B cell (primary cell): ENCODE data around the gene TESMIN. TPM values are rescaled to one million over a fixed set of nuclear protein-coding genes. Genes with fewer than 3 reads are reported as not detected.

Source experiments
- ATAC-seq: fragments of 200-7000 bp; cut with Tn5 transposase; one replicate; pipeline ENCODE4 v1.10.0; 2021; ENCODE audit warnings: low read depth, mild to moderate bottlenecking, moderate number of reproducible peaks, moderate library complexity
- CTCF ChIA-PET: fragments of 350-600 bp; sonication (Branson Sonifier 250); formaldehyde crosslinking; loops from one replicate; lab custom pipeline; 2021; ENCODE audit warnings: antibody characterized with exemption, inconsistent platforms; lab: Charles Lee
- POLR2A ChIA-PET: fragments of 350-600 bp; sonication (Branson Sonifier 250); formaldehyde crosslinking; loops from one replicate; lab custom pipeline; 2021; ENCODE audit warnings: antibody characterized with exemption; lab: Charles Lee
- DNase-seq: peaks from one replicate; pipeline ENCODE4 v3.0.0; 2013
- H2AFZ ChIP-seq: 2 replicates; pipeline ENCODE4 v1.6.1; 2012; ENCODE audit warnings: mild to moderate bottlenecking, low read depth, low read length; ENCODE audit not compliant: insufficient read depth, poor library complexity, severe bottlenecking
- H3K27ac ChIP-seq, 2 donors: 1 replicate in 1 of 2; 2 replicates in 1 of 2; pipeline ENCODE4 v1.5.1; 2012 to 2013; ENCODE audit warnings: low read length in 2 of 2, mild to moderate bottlenecking in 2 of 2, moderate library complexity in 1 of 2
- H3K27me3 ChIP-seq, 4 experiments: fragments of 200-600 bp in 1 of 4; sonication (generic) in 1 of 4; replicated peaks in 1 of 4; 1 replicate in 2 of 4; 2 replicates in 2 of 4; pipeline versions ENCODE4 v1.6.1 to v1.7.0; 2013 to 2016; ENCODE audit warnings: low read length in 3 of 4, mild to moderate bottlenecking in 2 of 4, mixed read lengths in 1 of 4, moderate library complexity in 1 of 4; ENCODE audit not compliant: insufficient read depth in 4 of 4, control insufficient read depth in 3 of 4; ENCODE audit errors: control extremely low read depth in 1 of 4
- H3K36me3 ChIP-seq, 2 experiments: replicated peaks in 1 of 2; 1 replicate in 1 of 2; 2 replicates in 1 of 2; pipeline versions ENCODE4 v1.6.1 to v1.7.1; 2013; ENCODE audit warnings: low read length in 1 of 2; ENCODE audit not compliant: insufficient read depth in 2 of 2, control insufficient read depth in 1 of 2; ENCODE audit errors: control extremely low read depth in 1 of 2, extremely low read depth in 1 of 2
- H3K4me1 ChIP-seq, 2 donors: fragments of 200-600 bp in 1 of 2; sonication (generic) in 1 of 2; 1 replicate in 1 of 2; 2 replicates in 1 of 2; pipeline versions ENCODE4 v1.5.1 to v1.6.1; 2013 to 2017; ENCODE audit warnings: low read length in 2 of 2; ENCODE audit not compliant: control insufficient read depth in 2 of 2, insufficient read depth in 2 of 2
- H3K4me2 ChIP-seq: replicated peaks from 2 replicates; pipeline ENCODE3; 2012; ENCODE audit warnings: mild to moderate bottlenecking, low read depth, low read length; ENCODE audit not compliant: poor library complexity, severe bottlenecking
- H3K4me3 ChIP-seq, 5 experiments: fragments of 200-600 bp in 1 of 5; sonication (generic) in 1 of 5; 1 replicate in 3 of 5; 2 replicates in 2 of 5; pipeline versions ENCODE4 v1.5.1 to v1.7.0; 2011 to 2016; ENCODE audit warnings: low read length in 4 of 5, mild to moderate bottlenecking in 4 of 5, low read depth in 2 of 5, control low read depth in 1 of 5, moderate library complexity in 1 of 5; ENCODE audit not compliant: insufficient read depth in 1 of 5; ENCODE audit errors: control extremely low read depth in 1 of 5, extremely low read depth in 1 of 5
- H3K79me2 ChIP-seq: fragments of 200-600 bp; sonication (generic); one replicate; pipeline ENCODE4 v1.6.0; 2016; ENCODE audit warnings: low read length; ENCODE audit not compliant: control insufficient read depth, insufficient read depth
- H3K9ac ChIP-seq: fragments of 200-600 bp; sonication (generic); 2 replicates; pipeline ENCODE4 v1.6.1; 2017; ENCODE audit warnings: mild to moderate bottlenecking, low read length, moderate library complexity
- H3K9me3 ChIP-seq, 3 donors: one replicate each; pipeline versions ENCODE4 v1.6.1 to v1.7.1; 2013; ENCODE audit warnings: low read length in 2 of 3; ENCODE audit not compliant: control insufficient read depth in 2 of 3, insufficient read depth in 1 of 3; ENCODE audit errors: control extremely low read depth in 1 of 3
- H4K20me1 ChIP-seq: 2 replicates; pipeline ENCODE4 v1.6.0; 2012; ENCODE audit warnings: mild to moderate bottlenecking, low read length; ENCODE audit not compliant: insufficient read depth, control insufficient read depth, poor library complexity, severe bottlenecking
- H3K27ac Mint-ChIP-seq: one replicate; pipeline ENCODE4 v1.8.0; 2021; ENCODE audit warnings: mixed read lengths
- H3K27me3 Mint-ChIP-seq: one replicate; pipeline ENCODE4 v1.8.0; 2021; ENCODE audit warnings: mixed read lengths
- H3K4me1 Mint-ChIP-seq: one replicate; pipeline ENCODE4 v1.8.0; 2021; ENCODE audit warnings: mixed read lengths
- H3K4me3 Mint-ChIP-seq: one replicate; pipeline ENCODE4 v1.8.0; 2021; ENCODE audit warnings: mixed read lengths
- H3K9me3 Mint-ChIP-seq: one replicate; pipeline ENCODE4 v1.8.0; 2022; ENCODE audit warnings: mixed read lengths; ENCODE audit not compliant: insufficient read depth
- EZH2 ChIP-seq: IDR thresholded peaks from 2 replicates; pipeline ENCODE4 v1.6.1; 2012; ENCODE audit warnings: borderline replicate concordance, low read depth, mild to moderate bottlenecking, moderate library complexity, low read length; ENCODE audit not compliant: insufficient read depth, poor library complexity, severe bottlenecking
- WGBS: methylation state at CpG from one replicate; pipeline ENCODE4 v1.1.5; 2013; ENCODE audit warnings: missing lambda C conversion rate; ENCODE audit not compliant: insufficient coverage; 5-methylcytosine and 5-hydroxymethylcytosine counted together
- intact Hi-C: fragments of 100-400 bp; cut with micrococcal nuclease; formaldehyde crosslinking; loops from one replicate; pipeline ENCODE4 v1.10.0; 2022
- polyA plus RNA-seq: library from polyadenylated mRNA; depleted of rRNA; stranded (reverse); fragments of >200 nt; gene quantifications from 2 replicates; pipeline ENCODE4 v1.2.3, GENCODE V29; 2012
- total RNA-seq, 2 donors: library from RNA; stranded (reverse); fragments of 120-200 nt in 1 of 2; gene quantifications; 1 replicate in 1 of 2; 2 replicates in 1 of 2; pipeline versions ENCODE4 v1.2.3 to v1.2.4, GENCODE V29; 2013 to 2022
- TF ChIP-seq, protein P1 (sequence below): fragments of 200-600 bp; IDR thresholded peaks from one replicate; pipeline ENCODE4 v1.8.0; 2022; ENCODE audit warnings: antibody characterized with exemption, mild to moderate bottlenecking

Gene TESMIN
- total and polyA plus RNA-seq, 2 donors (not counting 1 experiment from before 2014, with no cell fraction given) = 3.2 to 4.3 TPM

DNA sequence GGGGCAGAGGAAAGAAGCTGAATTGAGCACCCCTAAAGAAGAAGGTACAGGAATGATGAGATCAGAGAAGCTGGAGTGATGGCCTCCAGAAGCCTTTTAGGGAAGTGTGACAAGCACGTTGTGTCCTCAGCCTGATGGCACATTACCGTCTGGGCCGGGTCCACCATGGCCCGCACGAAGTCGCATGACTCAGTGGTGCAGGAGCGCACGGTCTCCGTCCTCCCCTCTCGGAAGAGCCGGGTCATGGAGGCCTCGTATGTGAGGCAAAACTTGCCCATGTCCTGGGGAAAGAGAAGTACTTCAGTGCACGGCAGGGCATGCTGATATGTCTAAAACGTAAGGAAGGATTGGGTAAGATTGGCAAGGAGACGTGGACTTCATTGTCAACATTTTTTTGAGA, 11.2 kb upstream of the TESMIN start:
- no peak overlapping the region for H3K9ac ChIP-seq
- ATAC-seq = no peak
- no peaks in the 10 kb centered on the region for H3K27me3 ChIP-seq
- Mint-ChIP-seq H3K27me3 (no peaks in the 10 kb centered on the region), H3K9me3 (no peaks in the 10 kb centered on the region), H3K4me3 (no peak overlapping the region), H3K27ac (no peak overlapping the region), H3K4me1 (no peaks in the 10 kb centered on the region)
- no peak overlapping the region for H3K4me3 ChIP-seq
- H3K27ac ChIP-seq = no peak overlapping the region
- TF ChIP-seq, protein P1, sequence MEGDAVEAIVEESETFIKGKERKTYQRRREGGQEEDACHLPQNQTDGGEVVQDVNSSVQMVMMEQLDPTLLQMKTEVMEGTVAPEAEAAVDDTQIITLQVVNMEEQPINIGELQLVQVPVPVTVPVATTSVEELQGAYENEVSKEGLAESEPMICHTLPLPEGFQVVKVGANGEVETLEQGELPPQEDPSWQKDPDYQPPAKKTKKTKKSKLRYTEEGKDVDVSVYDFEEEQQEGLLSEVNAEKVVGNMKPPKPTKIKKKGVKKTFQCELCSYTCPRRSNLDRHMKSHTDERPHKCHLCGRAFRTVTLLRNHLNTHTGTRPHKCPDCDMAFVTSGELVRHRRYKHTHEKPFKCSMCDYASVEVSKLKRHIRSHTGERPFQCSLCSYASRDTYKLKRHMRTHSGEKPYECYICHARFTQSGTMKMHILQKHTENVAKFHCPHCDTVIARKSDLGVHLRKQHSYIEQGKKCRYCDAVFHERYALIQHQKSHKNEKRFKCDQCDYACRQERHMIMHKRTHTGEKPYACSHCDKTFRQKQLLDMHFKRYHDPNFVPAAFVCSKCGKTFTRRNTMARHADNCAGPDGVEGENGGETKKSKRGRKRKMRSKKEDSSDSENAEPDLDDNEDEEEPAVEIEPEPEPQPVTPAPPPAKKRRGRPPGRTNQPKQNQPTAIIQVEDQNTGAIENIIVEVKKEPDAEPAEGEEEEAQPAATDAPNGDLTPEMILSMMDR = no peak
- TF ChIP-seq EZH2 = no peak
- no peaks in the 10 kb centered on the region for H3K4me1 ChIP-seq
- H4K20me1 ChIP-seq = no peaks in the 10 kb centered on the region
- H3K79me2 ChIP-seq = no peaks in the 10 kb centered on the region
- 97% methylated on average over 13 of the region's 15 CpGs for WGBS
- no peak overlapping the region for H3K4me2 ChIP-seq
- H2AFZ ChIP-seq = no peak overlapping the region
- intact Hi-C loops = no loop called here
- H3K9me3 ChIP-seq = no peaks in the 10 kb centered on the region
- H3K36me3 ChIP-seq = peaks cover 0 to 13% of the 10 kb centered on the region in 2 experiments
- no peak for DNase-seq
- POLR2A ChIA-PET = no interaction called here
- CTCF ChIA-PET = no interaction called here

DNA sequence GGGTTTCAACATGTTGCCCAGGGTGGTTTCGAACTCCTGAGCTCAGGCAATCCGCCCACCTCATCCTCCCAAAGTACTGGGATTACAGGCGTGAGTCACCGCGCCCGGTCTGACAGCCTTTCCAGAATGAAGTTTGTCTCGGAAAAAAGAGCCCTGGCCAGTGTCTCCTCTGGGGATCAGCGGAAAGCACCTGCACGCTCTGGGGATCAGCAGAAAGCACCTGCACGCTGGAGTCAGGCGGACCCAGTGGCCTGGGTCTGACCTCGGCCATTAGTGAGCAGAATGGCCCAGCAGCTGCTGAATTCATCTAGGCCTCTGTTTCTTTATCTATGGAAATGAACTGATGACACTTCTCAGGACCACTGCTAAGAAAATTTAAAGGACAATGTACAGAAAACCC, 10.5 kb upstream of the TESMIN start:
- no peak overlapping the region for H3K27ac ChIP-seq
- POLR2A ChIA-PET = no interaction called here
- CTCF ChIA-PET = no interaction called here
- no peaks in the 10 kb centered on the region for H3K4me1 ChIP-seq
- ATAC-seq (no peak), DNase-seq (no peak)
- H4K20me1 ChIP-seq = no peaks in the 10 kb centered on the region
- no peaks in the 10 kb centered on the region for H3K9me3 ChIP-seq
- 75% methylated on average over 12 of the region's 12 CpGs for WGBS
- no peak overlapping the region for H3K9ac ChIP-seq
- Mint-ChIP-seq H3K27ac (no peak overlapping the region), H3K27me3 (no peaks in the 10 kb centered on the region), H3K9me3 (no peaks in the 10 kb centered on the region), H3K4me3 (no peak overlapping the region), H3K4me1 (no peaks in the 10 kb centered on the region)
- no peak overlapping the region for H3K4me3 ChIP-seq
- intact Hi-C loops = no loop called here
- H3K27me3 ChIP-seq = no peaks in the 10 kb centered on the region
- no peak overlapping the region for H3K4me2 ChIP-seq
- peaks cover 0 to 17% of the 10 kb centered on the region in 2 experiments for H3K36me3 ChIP-seq
- H3K79me2 ChIP-seq = no peaks in the 10 kb centered on the region
- no peak for TF ChIP-seq EZH2
- TF ChIP-seq, protein P1 = no peak
- no peak overlapping the region for H2AFZ ChIP-seq
